Endothelial cell of umbilical vein (primary cell): Measurements from ENCODE around the gene JAKMIP3. TPM values are rescaled to one million over a fixed set of nuclear protein-coding genes. Genes with fewer than 3 reads are reported as not detected.

Experiments used
- BruUV-seq: library from RNA; stranded (reverse); fragments of 400-500 nt; replicated peaks from 2 replicates; lab custom pipeline; 2021; lab: Mats Ljungman, UMichigan
- CTCF ChIA-PET: fragments of 300-600, 350-600 bp; sonication (Branson Sonifier 250); formaldehyde crosslinking; loops from one replicate; lab custom pipeline; 2021; ENCODE audit warnings: antibody characterized with exemption, inconsistent platforms; lab: Charles Lee
- POLR2A ChIA-PET: fragments of 300-600, 350-600 bp; sonication (Branson Sonifier 250); formaldehyde crosslinking; loops from one replicate; lab custom pipeline; 2021; ENCODE audit warnings: antibody characterized with exemption, inconsistent platforms; lab: Charles Lee
- DNase-seq: peaks from one replicate; pipeline ENCODE4 v3.0.0-alpha.2; 2011; ENCODE audit warnings: low read depth, low spot score
- FAIRE-seq: peaks from 2 replicates; lab custom pipeline; 2011; peaks lifted over from hg19 to GRCh38; lab: Jason Lieb, UNC
- H2AFZ ChIP-seq: 2 replicates; pipeline ENCODE4 v1.6.0; 2012; ENCODE audit warnings: low read depth, low read length, control low read depth, inconsistent platforms
- H3K27ac ChIP-seq: 2 replicates; pipeline ENCODE4 v1.5.1; 2011; ENCODE audit warnings: low read depth, mild to moderate bottlenecking, control low read depth, low read length, moderate library complexity; ENCODE audit not compliant: insufficient read depth
- H3K27me3 ChIP-seq, 2 experiments: 2 replicates each; pipeline versions ENCODE4 v1.6.0 to v1.6.1; 2011; ENCODE audit warnings: low read length in 2 of 2, mixed read lengths in 1 of 2; ENCODE audit not compliant: control insufficient read depth in 2 of 2, insufficient read depth in 2 of 2
- H3K36me3 ChIP-seq, 2 experiments: 2 replicates in 1 of 2; 3 replicates in 1 of 2; pipeline ENCODE4 v1.5.1; 2011; ENCODE audit warnings: low read length in 2 of 2, mild to moderate bottlenecking in 1 of 2, moderate library complexity in 1 of 2; ENCODE audit not compliant: control insufficient read depth in 2 of 2, insufficient read depth in 2 of 2; ENCODE audit errors: extremely low read depth in 1 of 2
- H3K4me1 ChIP-seq: 3 replicates; pipeline ENCODE4 v1.5.1; 2011; ENCODE audit warnings: mild to moderate bottlenecking, low read length; ENCODE audit not compliant: control insufficient read depth, insufficient read depth; ENCODE audit errors: extremely low read depth
- H3K4me2 ChIP-seq: 2 replicates; pipeline ENCODE4 v1.6.1; 2011; ENCODE audit warnings: low read length, control low read depth, mixed read lengths; ENCODE audit not compliant: insufficient read depth
- H3K4me3 ChIP-seq, 3 experiments: fragments of 200-600 bp in 1 of 3; sonication (generic), shearing (Covaris generic) in 1 of 3; replicated peaks in 1 of 3; 2 replicates each; pipeline ENCODE4 v1.5.1; 2011 to 2016; ENCODE audit warnings: control low read depth in 3 of 3, low read length in 3 of 3, mild to moderate bottlenecking in 2 of 3, inconsistent platforms in 1 of 3, low read depth in 1 of 3, moderate library complexity in 1 of 3; ENCODE audit not compliant: insufficient read depth in 1 of 3
- H3K79me2 ChIP-seq: 2 replicates; pipeline ENCODE4 v1.6.0; 2012; ENCODE audit warnings: low read length, inconsistent platforms; ENCODE audit not compliant: control insufficient read depth, insufficient read depth
- H3K9ac ChIP-seq: replicated peaks from 2 replicates; pipeline ENCODE3; 2011; ENCODE audit warnings: low read length, control low read depth; ENCODE audit not compliant: insufficient read depth; ENCODE audit errors: extremely low read depth
- H3K9me1 ChIP-seq: replicated peaks from 3 replicates; pipeline ENCODE4 v1.6.0; 2011; ENCODE audit warnings: mild to moderate bottlenecking, low read length; ENCODE audit not compliant: control insufficient read depth, insufficient read depth; ENCODE audit errors: extremely low read depth
- H3K9me3 ChIP-seq: replicated peaks from 2 replicates; pipeline ENCODE4 v1.5.1; 2012; ENCODE audit warnings: low read length, inconsistent platforms; ENCODE audit not compliant: control insufficient read depth, insufficient read depth
- H4K20me1 ChIP-seq: replicated peaks from 2 replicates; pipeline ENCODE3; 2011; ENCODE audit warnings: mild to moderate bottlenecking, low read length; ENCODE audit not compliant: control insufficient read depth, insufficient read depth; ENCODE audit errors: extremely low read depth
- CTCF ChIP-seq, 2 donors: IDR thresholded peaks; 1 replicate in 1 of 2; 2 replicates in 1 of 2; pipeline ENCODE4 v1.5.1; 2011; ENCODE audit warnings: low read length in 2 of 2, mild to moderate bottlenecking in 2 of 2, moderate library complexity in 2 of 2, control low read depth in 1 of 2, inconsistent platforms in 1 of 2, low read depth in 1 of 2; ENCODE audit not compliant: insufficient read depth in 1 of 2; ENCODE audit errors: extremely low read depth in 1 of 2
- EZH2 ChIP-seq: IDR thresholded peaks from 2 replicates; pipeline ENCODE4 v1.6.1; 2012; ENCODE audit warnings: borderline replicate concordance, low read depth, mild to moderate bottlenecking, moderate library complexity, low read length, inconsistent platforms; ENCODE audit not compliant: severe bottlenecking
- FOS ChIP-seq: IDR thresholded peaks from 2 replicates; pipeline ENCODE4 v1.6.1; 2011; ENCODE audit warnings: mild to moderate bottlenecking, low read length, moderate library complexity, borderline replicate concordance; ENCODE audit not compliant: insufficient read depth
- GATA2 ChIP-seq: IDR thresholded peaks from 2 replicates; pipeline ENCODE4 v1.7.0; 2011; ENCODE audit warnings: low read depth, mild to moderate bottlenecking, moderate library complexity, mixed read lengths, low read length; ENCODE audit not compliant: insufficient read length, insufficient read depth
- JUN ChIP-seq: IDR thresholded peaks from 2 replicates; pipeline ENCODE4 v1.6.1; 2011; ENCODE audit warnings: borderline replicate concordance, low read depth; ENCODE audit not compliant: insufficient read length, insufficient read depth
- MAX ChIP-seq: IDR thresholded peaks from 2 replicates; pipeline ENCODE4 v1.6.1; 2011; ENCODE audit not compliant: insufficient read depth, insufficient read length
- MYC ChIP-seq: IDR thresholded peaks from one replicate; pipeline ENCODE4 v1.6.1; 2011; ENCODE audit warnings: mild to moderate bottlenecking, low read depth, low read length
- POLR2A ChIP-seq: IDR thresholded peaks from 2 replicates; pipeline ENCODE4 v1.6.1; 2012; ENCODE audit warnings: low read depth, mild to moderate bottlenecking, control low read depth, low read length
- POLR2AphosphoS5 ChIP-seq: IDR thresholded peaks from 2 replicates; pipeline ENCODE4 v1.6.1; 2012; ENCODE audit warnings: low read depth, mild to moderate bottlenecking, control low read depth, low read length, moderate library complexity; ENCODE audit not compliant: insufficient read depth
- dilution Hi-C: fragments of 300-500 bp; cut with MboI; formaldehyde crosslinking; loops from one replicate; pipeline ENCODE4 v1.15.0; 2019; ENCODE audit warnings: low sequenced_read_pairs; ENCODE audit not compliant: extremely low pct_ligation_motif_present
- intact Hi-C: fragments of 100-400 bp; cut with micrococcal nuclease; formaldehyde crosslinking; loops from one replicate; pipeline ENCODE4 v1.10.0; 2022
- polyA plus RNA-seq, 4 experiments: library from polyadenylated mRNA; depleted of rRNA in 3 of 4; stranded (reverse) in 3 of 4; unstranded in 1 of 4; fragments of >200 nt; gene quantifications; 2 replicates each; pipeline versions ENCODE4 v1.2.1 to v1.2.3, GENCODE V29; 2011 to 2012; ENCODE audit warnings: missing spikeins in 1 of 4
- total RNA-seq: library from RNA; stranded (reverse); gene quantifications from 2 replicates; pipeline ENCODE4 v1.2.3, GENCODE V29; 2021

Gene JAKMIP3
- total and polyA plus RNA-seq, 2 donors (not counting 3 experiments of a cell fraction or from before 2014, with no cell fraction given) = 0.01 TPM; not detected in 1

GRCh38 chr10:132030898-132031463, 34.8 kb upstream of the JAKMIP3 start:
- CTCF ChIA-PET = interaction anchor here (1.1 to 1.7 kb wide), 2 partner anchors 8 to 145 kb away, joined by 5 read pairs; no protein-coding TSS in a partner anchor
- TF ChIP-seq CTCF (IDR thresholded peaks at IDR 0.05; ENCODE audit: extremely low read depth in 1 of 2, insufficient read depth in 1 of 2, low read depth in 1 of 2, low read length in 2 of 2) = no peak
- TF ChIP-seq MAX = no peak
- TF ChIP-seq MYC = no peak
- TF ChIP-seq FOS = no peak
- TF ChIP-seq POLR2A = no peak
- no peak for TF ChIP-seq JUN
- TF ChIP-seq POLR2AphosphoS5 = no peak
- TF ChIP-seq GATA2 = no peak
- TF ChIP-seq EZH2 = no peak

More at GRCh38 chr10:132030898-132031463, 34.8 kb upstream of the JAKMIP3 start:
- Histone ChIP-seq H3K9me3 (no peaks in the 10 kb centered on the region), H3K4me3 (no peak overlapping the region), H2AFZ (no peak overlapping the region), H3K27ac (no peak overlapping the region), H3K9ac (no peak overlapping the region), H3K4me2 (no peak overlapping the region), H3K27me3 (peaks cover 7 to 9% of the 10 kb centered on the region in 2 experiments), H3K36me3 (no peaks in the 10 kb centered on the region), H3K79me2 (no peaks in the 10 kb centered on the region), H4K20me1 (no peaks in the 10 kb centered on the region), H3K9me1 (no peaks in the 10 kb centered on the region), H3K4me1 (no peaks in the 10 kb centered on the region)
- FAIRE-seq = no peak
- no peak for DNase-seq
- no TSS peak for BruUV-seq
- POLR2A ChIA-PET = no interaction called here
- dilution Hi-C loops (no loop called here), intact Hi-C loops (no loop called here)
